Activated effector memory CD4-positive, alpha-beta T cell treated with anti-CD3 and anti-CD28 coated beads, Interleukin-2, amount 50 U/mL, for 16 hours (primary cell): ENCODE measurements around the gene GOLGA6A.

Experiments
- DNase-seq: peaks from one replicate; pipeline ENCODE4 v3.0.0-alpha.2; 2020

The GOLGA6A gene

GRCh38 chr15:74035121-74036017 is 47.0 kb downstream of the GOLGA6A start:
- no peak for DNase-seq

- no peak for DNase-seq
Observed at GRCh38 chr15:74034206-74034755, 48.1 kb downstream of the GOLGA6A start.

- no peak for DNase-seq
Observed at GRCh38 chr15:74032606-74033561, 49.5 kb downstream of the GOLGA6A start.

- DNase-seq: peak; percentile 28
Observed at GRCh38 chr15:74032046-74032445, 50.3 kb downstream of the GOLGA6A start.

- DNase-seq: peak; percentile 33
Observed at GRCh38 chr15:74028646-74029045, 53.7 kb downstream of the GOLGA6A start.

GRCh38 chr15:74027688-74028087 is 54.7 kb downstream of the GOLGA6A start:
- DNase-seq: peak; percentile 41

- peak; percentile 17 for DNase-seq
Observed at GRCh38 chr15:74025436-74025835, 56.9 kb downstream of the GOLGA6A start.

- DNase-seq: peak; percentile 17
Observed at GRCh38 chr15:74024687-74025086, 57.7 kb downstream of the GOLGA6A start.

GRCh38 chr15:74022706-74023470 is 59.5 kb downstream of the GOLGA6A start:
- DNase-seq: peak; percentile 50
